Measurements from ENCODE around the gene ZNF8. TPM values are rescaled to one million over a fixed set of nuclear protein-coding genes. Genes with fewer than 3 reads are reported as not detected.
A peak's percentile ranks its signal among the peaks of the same experiment; 100 is the strongest.
"Not testable (repeated sequence)": the region's sequence is repeated elsewhere in the genome, so short reads cannot be mapped to it uniquely, and the experiment has no call there.

Gene ZNF8
- total RNA-seq, 1 donor from 2014 or later: 8.0 TPM

- DNase-seq (ENCODE audit: low read depth): no peak
Measured at GRCh38 chr19:58334691-58335249, 56.0 kb downstream of the ZNF8 start.

DNA sequence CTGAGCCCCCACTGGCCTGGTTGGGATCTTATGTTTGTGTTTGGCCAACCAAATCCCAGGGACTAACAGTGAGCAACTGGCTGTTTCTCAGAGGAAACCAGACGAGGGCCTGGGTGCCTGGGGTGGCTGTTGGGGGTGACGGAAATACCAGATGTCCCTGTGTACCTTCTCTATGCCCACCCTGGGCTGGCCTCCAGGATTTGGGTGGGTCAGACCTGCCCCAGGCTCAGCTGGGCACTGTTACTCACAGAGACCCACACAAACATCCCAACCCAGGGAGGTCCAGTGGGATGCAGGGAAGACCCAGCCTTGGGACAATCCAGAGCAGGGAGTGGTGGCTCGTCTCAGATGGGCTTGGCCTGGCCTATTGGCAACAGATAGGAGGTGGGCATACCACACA, 56.9 kb downstream of the ZNF8 start:
- no peak for DNase-seq (ENCODE audit: low read depth)

- no peak for DNase-seq (ENCODE audit: low read depth)
Measured at GRCh38 chr19:58336216-58336615, 57.5 kb downstream of the ZNF8 start.

DNA sequence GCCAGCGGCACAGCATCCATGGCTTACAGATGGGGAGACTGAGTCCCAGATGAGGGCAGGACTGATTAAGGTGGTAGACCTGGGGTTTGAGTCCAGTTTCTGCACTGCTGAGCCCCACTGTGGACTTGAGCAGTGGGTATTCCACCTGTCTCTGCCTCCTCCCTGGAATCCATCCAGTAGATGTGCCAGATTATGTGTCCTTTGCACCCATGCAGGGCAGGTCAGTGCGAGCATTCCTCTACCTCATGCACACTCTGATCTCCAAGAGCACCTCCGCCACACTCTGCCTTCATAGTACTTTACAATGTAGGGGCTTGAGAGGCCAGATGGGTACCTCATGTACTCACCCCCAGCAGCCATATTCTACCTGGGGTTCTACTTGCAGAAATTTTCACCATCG, 58.1 kb downstream of the ZNF8 start:
- DNase-seq (ENCODE audit: low read depth): no peak

DNA sequence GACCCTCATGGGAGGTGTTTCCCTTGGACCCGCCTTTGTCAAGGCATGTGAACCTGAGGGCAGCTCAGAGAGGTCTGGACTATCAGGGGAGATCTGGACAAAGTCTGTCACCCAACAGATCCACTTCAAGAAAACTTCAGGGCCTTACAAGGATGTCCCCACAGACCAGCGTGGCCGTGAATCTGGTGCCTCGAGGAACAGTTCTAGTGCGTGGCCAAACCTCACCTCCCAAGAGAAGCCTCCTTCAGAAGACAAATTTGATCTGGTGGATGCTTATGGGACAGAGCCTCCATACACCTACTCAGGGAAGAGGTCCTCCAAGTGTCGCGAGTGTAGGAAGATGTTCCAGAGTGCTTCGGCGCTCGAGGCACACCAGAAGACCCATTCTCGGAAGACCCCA, 59.6 kb downstream of the ZNF8 start:
- no peak for DNase-seq (ENCODE audit: low read depth)

GRCh38 chr19:58338825-58339558, 60.2 kb downstream of the ZNF8 start:
- no peak for DNase-seq (ENCODE audit: low read depth)

DNA sequence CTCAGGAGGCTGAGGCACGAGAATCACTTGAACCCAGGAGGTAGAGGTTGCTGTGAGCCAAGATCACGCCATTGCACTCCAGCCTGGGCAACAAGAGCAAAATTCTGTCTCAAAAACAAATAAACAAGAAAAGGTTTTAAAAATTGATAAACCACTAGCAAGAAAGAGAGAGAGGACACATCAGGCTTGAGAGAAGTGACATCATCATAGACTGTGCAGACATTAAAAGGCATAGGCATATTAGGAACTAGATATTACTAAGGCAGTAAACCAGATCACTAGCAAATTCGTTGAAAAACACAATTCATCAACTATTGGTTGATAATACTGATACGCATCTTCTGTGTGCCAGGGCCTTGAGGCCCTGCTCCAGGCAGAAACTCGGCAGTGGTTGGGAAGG, 66.8 kb downstream of the ZNF8 start:
- DNase-seq (ENCODE audit: low read depth): no peak

DNA sequence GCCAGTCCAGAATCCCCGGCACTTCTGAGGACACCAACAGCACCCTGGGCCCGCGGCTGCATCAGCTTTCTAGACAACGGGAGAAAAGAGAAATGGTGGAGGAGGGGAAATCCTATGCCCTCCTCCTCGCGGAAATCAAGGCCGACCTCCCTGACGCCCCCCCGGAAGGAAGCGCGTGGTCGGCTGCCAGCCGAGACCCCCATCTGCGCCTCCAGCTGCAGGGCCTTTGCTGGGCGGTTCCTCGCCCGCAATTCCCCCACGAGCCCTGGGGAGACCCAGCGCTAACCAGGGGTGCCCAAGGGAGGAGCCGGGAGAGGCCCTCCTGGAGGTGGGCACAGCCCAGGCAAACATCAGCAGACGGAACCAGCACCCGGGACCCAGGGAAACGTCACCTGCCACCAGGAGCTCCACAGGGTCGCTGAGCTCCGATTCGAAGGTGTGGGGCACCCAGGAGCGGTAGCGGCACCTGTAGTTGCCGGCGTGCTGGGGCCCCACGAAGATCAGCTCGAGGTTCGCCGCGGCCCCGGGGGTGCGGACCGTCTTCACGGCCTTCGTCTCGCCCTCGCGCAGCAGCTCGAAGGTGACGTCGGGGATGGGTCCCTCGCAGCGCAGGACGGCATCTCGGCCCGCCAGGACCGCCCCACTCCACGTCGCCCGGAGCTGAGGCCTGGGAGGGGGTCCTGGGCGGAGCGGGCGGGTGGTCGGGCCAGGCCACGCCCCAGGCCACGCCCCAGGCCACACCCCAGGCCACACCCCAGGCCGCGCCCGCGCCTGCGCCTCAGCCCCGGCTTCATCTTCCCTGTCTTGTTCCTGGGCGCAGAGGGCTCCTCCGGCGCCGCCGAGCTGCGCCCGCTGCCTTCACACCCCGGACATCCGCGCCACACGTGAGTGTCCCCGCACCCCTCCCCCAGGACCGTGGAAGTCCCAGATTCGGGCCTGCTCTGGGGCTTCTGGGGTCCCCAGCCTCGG, 68.5 kb downstream of the ZNF8 start:
- peak; percentile 77 for DNase-seq (ENCODE audit: low read depth)

GRCh38 chr19:58348080-58348479, 69.3 kb downstream of the ZNF8 start:
- DNase-seq (ENCODE audit: low read depth): not testable (repeated sequence)

GRCh38 chr19:58349590-58349989, 70.8 kb downstream of the ZNF8 start:
- DNase-seq (ENCODE audit: low read depth): no peak

GRCh38 chr19:58350001-58350861, 71.5 kb downstream of the ZNF8 start:
- DNase-seq (ENCODE audit: low read depth): no peak

- DNase-seq (ENCODE audit: low read depth): no peak
Measured at GRCh38 chr19:58350871-58351557, 72.3 kb downstream of the ZNF8 start.

GRCh38 chr19:58351558-58351878, 72.8 kb downstream of the ZNF8 start:
- DNase-seq (ENCODE audit: low read depth): no peak

GRCh38 chr19:58351990-58352755, 73.4 kb downstream of the ZNF8 start:
- DNase-seq (ENCODE audit: low read depth): no peak

Small RNA genes lying within 50 kb of the gene (microRNA-seq; reads per million reads assigned to microRNA genes)
- gene MIR6806: not detected

Other genes with a start within 250 kb of the ZNF8 start
- not detected in 2 replicates for gene ZSCAN1, start 244.9 kb upstream of the ZNF8 start, total RNA-seq
- gene ZNF135, start 219.7 kb upstream of the ZNF8 start, total RNA-seq: 0.51 and 0.62 TPM in 2 replicates
- 85.6 and 96.7 TPM in 2 replicates for gene ZSCAN18, start 180.7 kb upstream of the ZNF8 start, total RNA-seq
- gene ZNF329, start 128.2 kb upstream of the ZNF8 start, total RNA-seq: 11.2 and 13.2 TPM in 2 replicates
- 13.8 and 15.2 TPM in 2 replicates for gene ZNF274, start 95.9 kb upstream of the ZNF8 start, total RNA-seq
- gene ZNF544, start 50.0 kb upstream of the ZNF8 start, total RNA-seq: 30.2 and 39.2 TPM in 2 replicates
- gene ERVK3-1, start 26.4 kb downstream of the ZNF8 start, total RNA-seq: 33.9 and 54.9 TPM in 2 replicates
- 2.8 and 3.5 TPM in 2 replicates for gene ZSCAN22, start 48.0 kb downstream of the ZNF8 start, total RNA-seq
- gene A1BG, start 74.5 kb downstream of the ZNF8 start, total RNA-seq: 31.5 and 49.6 TPM in 2 replicates
- gene ZNF497, start 83.8 kb downstream of the ZNF8 start, total RNA-seq: 1.5 and 1.7 TPM in 2 replicates
- 5.5 and 5.8 TPM in 2 replicates for gene ZNF837, start 102.1 kb downstream of the ZNF8 start, total RNA-seq
- 1,152 and 1,471 TPM in 2 replicates for gene RPS5, start 108.3 kb downstream of the ZNF8 start, total RNA-seq
- not detected in 2 replicates for gene RNF225, start 116.7 kb downstream of the ZNF8 start, total RNA-seq
- gene ZNF584, start 129.7 kb downstream of the ZNF8 start, total RNA-seq: 12.7 and 19.4 TPM in 2 replicates
- 6.1 and 6.9 TPM in 2 replicates for gene ZNF132, start 161.2 kb downstream of the ZNF8 start, total RNA-seq
- 6.8 and 8.3 TPM in 2 replicates for gene ZNF324B, start 172.7 kb downstream of the ZNF8 start, total RNA-seq
- 15.0 and 15.3 TPM in 2 replicates for gene ZNF324, start 188.1 kb downstream of the ZNF8 start, total RNA-seq
- gene ZNF446, start 197.4 kb downstream of the ZNF8 start, total RNA-seq: 12.6 and 14.1 TPM in 2 replicates
- gene SLC27A5, start 233.0 kb downstream of the ZNF8 start, total RNA-seq: 2.9 and 4.5 TPM in 2 replicates
- gene ZBTB45, start 240.9 kb downstream of the ZNF8 start, total RNA-seq: 7.2 and 10.9 TPM in 2 replicates